ENCODE results near the gene TWF2.

- TF ChIP-seq ZNF274 (IDR thresholded peaks at IDR 0.05; ENCODE audit: low read depth, low read length) (no peak), YY1 (IDR thresholded peaks at IDR 0.05; ENCODE audit: insufficient read depth, insufficient read length) (no peak), SUZ12 (IDR thresholded peaks at IDR 0.05; ENCODE audit: extremely low read depth, insufficient read depth, insufficient read length) (no peak)
Measured at GRCh38 chr3:52226229-52226817, 12.6 kb downstream of the TWF2 start.
